Smooth muscle cell (in vitro differentiated cells): ENCODE measurements around the gene HMCN2. TPM values are rescaled to one million over a fixed set of nuclear protein-coding genes. Genes with fewer than 3 reads are reported as not detected.

Source experiments
- DNase-seq: peaks from one replicate; lab custom pipeline; 2025; ENCODE audit not compliant: unreplicated experiment; lab: John Stamatoyannopoulos, UW
- H2AFZ ChIP-seq: fragments of 200-600 bp; sonication (generic); 2 replicates; pipeline ENCODE4 v1.6.0; 2016; ENCODE audit warnings: antibody characterized with exemption, low read depth, mild to moderate bottlenecking
- H3F3A ChIP-seq: fragments of 200-600 bp; sonication (generic); 2 replicates; pipeline ENCODE4 v1.6.0; 2017; ENCODE audit warnings: antibody characterized with exemption, low read depth
- H3K27ac ChIP-seq: fragments of 200-600 bp; sonication (generic); 2 replicates; pipeline ENCODE4 v1.5.1; 2016; ENCODE audit warnings: low read depth, mild to moderate bottlenecking
- H3K27me3 ChIP-seq: fragments of 200-600 bp; sonication (generic); 2 replicates; pipeline ENCODE4 v1.6.1; 2016; ENCODE audit warnings: low read depth, mild to moderate bottlenecking
- H3K36me3 ChIP-seq: fragments of 200-600 bp; sonication (generic); 2 replicates; pipeline ENCODE4 v1.5.1; 2016; ENCODE audit warnings: low read depth
- H3K4me1 ChIP-seq: fragments of 200-600 bp; sonication (generic); 2 replicates; pipeline ENCODE4 v1.5.1; 2016; ENCODE audit warnings: low read depth
- H3K4me2 ChIP-seq: fragments of 200-600 bp; sonication (generic); 2 replicates; pipeline ENCODE4 v1.6.0; 2016; ENCODE audit warnings: mild to moderate bottlenecking
- H3K4me3 ChIP-seq: fragments of 200-600 bp; sonication (generic); 2 replicates; pipeline ENCODE4 v1.5.1; 2016; ENCODE audit warnings: mild to moderate bottlenecking
- H3K79me2 ChIP-seq: fragments of 200-600 bp; sonication (generic); 2 replicates; pipeline ENCODE4 v1.6.0; 2016; ENCODE audit warnings: low read depth, mild to moderate bottlenecking
- H3K9ac ChIP-seq: fragments of 200-600 bp; sonication (generic); 2 replicates; pipeline ENCODE4 v1.6.0; 2016; ENCODE audit warnings: low read depth
- H3K9me3 ChIP-seq: fragments of 200-600 bp; sonication (generic); replicated peaks from 2 replicates; pipeline ENCODE4 v1.5.1; 2016; ENCODE audit warnings: low read depth
- H4K20me1 ChIP-seq: fragments of 200-600 bp; sonication (generic); 2 replicates; pipeline ENCODE4 v1.6.0; 2016; ENCODE audit warnings: low read depth
- CTCF ChIP-seq: fragments of 200-600 bp; sonication (generic); IDR thresholded peaks from 2 replicates; pipeline ENCODE4 v1.5.1; 2017; ENCODE audit warnings: borderline replicate concordance, mild to moderate bottlenecking, antibody characterized with exemption; ENCODE audit not compliant: insufficient read depth, poor library complexity, severe bottlenecking
- WGBS: methylation state at CpG from one replicate; pipeline ENCODE4 v1.1.7; 2016; ENCODE audit warnings: low lambda C conversion rate; 5-methylcytosine and 5-hydroxymethylcytosine counted together
- polyA plus RNA-seq: library from polyadenylated mRNA; unstranded; fragments of >200 nt; fragmentation: Nextera tagmentation; extraction: Ambion mirVana; gene quantifications from 2 replicates; pipeline ENCODE4 v1.2.1, GENCODE V29; 2016
- total RNA-seq: library from RNA; depleted of rRNA; stranded (reverse); fragments of >200 nt; gene quantifications from 2 replicates; pipeline ENCODE4 v1.2.3, GENCODE V29; 2014

HMCN2 gene
- total and polyA plus RNA-seq, 2 experiments from 2014 or later: under 0.01 TPM; not detected in 1

GRCh38 chr9:130263601-130264413 is 1.8 kb upstream of the HMCN2 start:
- Histone ChIP-seq H3K4me1 (peaks cover 3% of the 10 kb centered on the region), H3K4me2 (peak overlapping the region; percentile 21), H3K79me2 (no peaks in the 10 kb centered on the region), H3K36me3 (no peaks in the 10 kb centered on the region), H3K4me3 (no peak overlapping the region), H4K20me1 (no peaks in the 10 kb centered on the region), H3K27ac (no peak overlapping the region), H3F3A (peaks cover 4% of the 10 kb centered on the region), H2AFZ (no peak overlapping the region), H3K27me3 (peaks cover 48% of the 10 kb centered on the region), H3K9ac (no peak overlapping the region), H3K9me3 (no peaks in the 10 kb centered on the region)
- WGBS: 66% methylated on average over 10 of the region's 10 CpGs
- no peak for TF ChIP-seq CTCF
- no peak for DNase-seq

- Histone ChIP-seq H2AFZ (no peak overlapping the region), H4K20me1 (no peaks in the 10 kb centered on the region), H3K36me3 (no peaks in the 10 kb centered on the region), H3K9ac (no peak overlapping the region), H3F3A (peaks cover 4% of the 10 kb centered on the region), H3K4me3 (no peak overlapping the region), H3K4me2 (no peak overlapping the region), H3K27ac (no peak overlapping the region), H3K27me3 (peaks cover 54% of the 10 kb centered on the region), H3K79me2 (no peaks in the 10 kb centered on the region), H3K4me1 (peaks cover 3% of the 10 kb centered on the region), H3K9me3 (no peaks in the 10 kb centered on the region)
- DNase-seq: no peak
- TF ChIP-seq CTCF: no peak
- WGBS: 63% methylated on average over 18 of the region's 18 CpGs
Measured at GRCh38 chr9:130264414-130265350, 878 bp upstream of the HMCN2 start.

- Histone ChIP-seq H2AFZ (no peak overlapping the region), H3F3A (peaks cover 4% of the 10 kb centered on the region), H3K4me3 (no peak overlapping the region), H4K20me1 (no peaks in the 10 kb centered on the region), H3K4me1 (peaks cover 3% of the 10 kb centered on the region), H3K27me3 (peaks cover 54% of the 10 kb centered on the region), H3K9ac (no peak overlapping the region), H3K79me2 (no peaks in the 10 kb centered on the region), H3K36me3 (no peaks in the 10 kb centered on the region), H3K9me3 (no peaks in the 10 kb centered on the region), H3K4me2 (peak overlapping the region; percentile 80), H3K27ac (no peak overlapping the region)
- no peak for TF ChIP-seq CTCF
- no peak for DNase-seq
- WGBS: 34% methylated on average over 40 of the region's 41 CpGs
Measured at GRCh38 chr9:130266236-130267098, 907 bp downstream of the HMCN2 start.
